ENCODE data around the gene SMOC1. TPM values are rescaled to one million over a fixed set of nuclear protein-coding genes. Genes with fewer than 3 reads are reported as not detected.

The SMOC1 gene
- total and polyA plus RNA-seq, 9 of the 15 experiments (the other 6 are each of a cell fraction or from before 2014, with no cell fraction given) = 0.04 TPM; not detected in 8

- Histone ChIP-seq H3K4me1 (replicated peaks in 1 of 2; ENCODE audit: control insufficient read depth in 2 of 2, insufficient read depth in 2 of 2, low read length in 2 of 2) (no peaks in the 10 kb centered on the region), H2AFZ (ENCODE audit: low read depth, low read length) (no peak overlapping the region), H4K20me1 (replicated peaks; ENCODE audit: control insufficient read depth, insufficient read depth, low read length) (no peaks in the 10 kb centered on the region), H3K4me3 (no peak overlapping the region), H3K4me2 (ENCODE audit: insufficient read depth, low read length) (no peak overlapping the region), H3K79me2 (ENCODE audit: control insufficient read depth, insufficient read depth, low read length) (no peaks in the 10 kb centered on the region), H3K27me3 (ENCODE audit: control insufficient read depth in 2 of 2, insufficient read depth in 2 of 2, low read length in 2 of 2) (peaks cover 0 to 13% of the 10 kb centered on the region in 2 experiments; a peak in 1 of 5 replicates), H3K9ac (ENCODE audit: insufficient read depth in 1 of 2, low read depth in 2 of 2, low read length in 2 of 2) (no peak overlapping the region), H3K9me3 (replicated peaks; ENCODE audit: control insufficient read depth, insufficient read depth, low read depth, low read length) (no peaks in the 10 kb centered on the region), H3K27ac (ENCODE audit: extremely low read depth, low read depth, low read length) (no peak overlapping the region), H3K9me1 (ENCODE audit: control insufficient read depth, insufficient read depth, low read length) (no peaks in the 10 kb centered on the region), H3K36me3 (ENCODE audit: control insufficient read depth, insufficient read depth, low read length) (no peaks in the 10 kb centered on the region)
- BruUV-seq (replicated peaks) = no TSS peak
- no peak for DNase-seq (ENCODE audit: extremely low read depth in 1 of 4, low spot score in 3 of 4)
- intact Hi-C loops (cut with micrococcal nuclease) (no loop called here), in situ Hi-C loops (cut with MboI) (loop anchor here (10.0 to 25.0 kb wide), 3 partner anchors 215 to 467 kb away; partner anchors contain the start of gene CCDC177)
- FAIRE-seq = no peak
- ATAC-seq = no peak
- POLR2A ChIA-PET = interaction anchor here (1.2 kb wide), 1 partner anchor 9 kb away, joined by 4 read pairs; no protein-coding TSS in a partner anchor
- 3% methylated on average over 6 of the region's 6 CpGs for WGBS (ENCODE audit: insufficient coverage, low coverage, missing lambda C conversion rate)
- TF ChIP-seq CBFA2T3 (IDR thresholded peaks at IDR 0.05) (no peak), NCOA6 (IDR thresholded peaks at IDR 0.05) (no peak), BRD9 (IDR thresholded peaks at IDR 0.05; ENCODE audit: low read depth, partially characterized antibody) (no peak), ZNF41 (CRISPR knock-in tag; conservative IDR thresholded peaks at IDR 0.05) (no peak)
- CTCF ChIA-PET (ENCODE audit: low intra/inter-chr PET ratio) = interaction anchor here (0.6 to 2.1 kb wide), 2 partner anchors 87 to 299 kb away, joined by 4 to 14 read pairs; no protein-coding TSS in a partner anchor
These were observed 150.3 kb downstream of the SMOC1 start for GRCh38 chr14:70029296-70030132.

DNA sequence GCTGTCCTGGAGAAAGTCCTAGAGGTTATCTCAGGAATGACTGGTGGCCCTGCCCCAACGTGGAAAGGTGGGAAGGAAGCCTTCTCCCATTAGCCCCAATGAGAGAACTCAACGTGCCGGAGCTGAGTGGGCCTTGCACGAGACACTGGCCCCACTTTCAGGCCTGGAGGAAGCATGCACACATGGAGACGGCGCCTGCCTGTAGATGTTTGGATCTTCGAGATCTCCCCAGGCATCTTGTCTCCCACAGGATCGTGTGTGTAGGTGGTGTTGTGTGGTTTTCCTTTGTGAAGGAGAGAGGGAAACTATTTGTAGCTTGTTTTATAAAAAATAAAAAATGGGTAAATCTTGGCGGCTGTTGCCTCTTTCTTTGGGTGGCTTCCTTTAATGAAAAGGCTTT is 152.8 kb downstream of the SMOC1 start:
- no TSS peak for BruUV-seq (replicated peaks)
- ATAC-seq = no peak
- CTCF ChIA-PET (ENCODE audit: low intra/inter-chr PET ratio) = no interaction called here
- no peak for TF ChIP-seq ZNF780A (CRISPR knock-in tag; IDR thresholded peaks at IDR 0.05)
- TF ChIP-seq NR2F6 (CRISPR knock-in tag; IDR thresholded peaks at IDR 0.05) = no peak
- in situ Hi-C loops (cut with MboI) (loop anchor here (25.0 kb wide), 1 partner anchor 470 kb away; the partner anchor contains the start of gene CCDC177), intact Hi-C loops (cut with micrococcal nuclease) (no loop called here)
- Histone ChIP-seq H3K79me2 (ENCODE audit: control insufficient read depth, insufficient read depth, low read length) (no peaks in the 10 kb centered on the region), H3K4me2 (ENCODE audit: insufficient read depth, low read length) (no peak overlapping the region), H3K9me1 (ENCODE audit: control insufficient read depth, insufficient read depth, low read length) (no peaks in the 10 kb centered on the region), H3K9ac (ENCODE audit: insufficient read depth in 1 of 2, low read depth in 2 of 2, low read length in 2 of 2) (no peak overlapping the region), H3K27me3 (ENCODE audit: control insufficient read depth in 2 of 2, insufficient read depth in 2 of 2, low read length in 2 of 2) (peaks cover 0 to 9% of the 10 kb centered on the region in 2 experiments; a peak in 1 of 5 replicates), H3K36me3 (ENCODE audit: control insufficient read depth, insufficient read depth, low read length) (no peaks in the 10 kb centered on the region), H3K4me1 (replicated peaks in 1 of 2; ENCODE audit: control insufficient read depth in 2 of 2, insufficient read depth in 2 of 2, low read length in 2 of 2) (no peaks in the 10 kb centered on the region), H3K4me3 (no peak overlapping the region), H3K27ac (ENCODE audit: extremely low read depth, low read depth, low read length) (no peak overlapping the region), H4K20me1 (replicated peaks; ENCODE audit: control insufficient read depth, insufficient read depth, low read length) (no peaks in the 10 kb centered on the region), H3K9me3 (replicated peaks; ENCODE audit: control insufficient read depth, insufficient read depth, low read depth, low read length) (no peaks in the 10 kb centered on the region), H2AFZ (ENCODE audit: low read depth, low read length) (no peak overlapping the region)
- FAIRE-seq = no peak
- DNase-seq (ENCODE audit: extremely low read depth in 1 of 4, low spot score in 3 of 4) = no peak
- POLR2A ChIA-PET = no interaction called here
- 4% methylated on average over 7 of the region's 9 CpGs for WGBS (ENCODE audit: insufficient coverage, low coverage, missing lambda C conversion rate)
